Measurements from ENCODE around the gene SAP130. TPM values are rescaled to one million over a fixed set of nuclear protein-coding genes. Genes with fewer than 3 reads are reported as not detected.

Gene SAP130
- total and polyA plus RNA-seq, 4 donors, result 3.3 to 5.3 (median 4.5) TPM

DNA sequence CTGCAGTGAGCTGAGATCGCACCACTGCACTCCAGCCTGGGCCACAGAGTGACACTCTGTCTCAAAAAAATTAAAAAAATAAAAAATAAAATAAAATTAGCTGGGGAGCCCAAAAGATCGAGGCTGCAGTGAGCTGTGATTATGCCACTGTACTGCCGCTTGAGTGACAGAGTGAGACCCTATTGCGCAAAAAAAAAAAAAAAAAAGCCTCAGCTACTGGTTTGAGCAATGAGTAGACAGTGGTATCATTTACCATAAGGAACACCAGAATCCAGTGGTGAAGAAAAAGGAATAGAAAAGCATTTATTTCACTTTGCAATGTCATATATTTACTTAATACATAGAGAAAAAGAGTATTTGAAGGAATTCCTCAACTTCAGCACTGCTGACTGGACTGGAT lies 3.0 kb downstream of the SAP130 start:
- Histone ChIP-seq H3K9ac (ENCODE audit: low read depth in 1 of 2, low read length in 2 of 2) (no peak overlapping the region), H3K36me3 (ENCODE audit: control insufficient read depth in 4 of 4, insufficient read depth in 3 of 4, low read depth in 1 of 4, low read length in 3 of 4) (peaks cover 0 to 7% (median 0%) of the 10 kb centered on the region in 4 donors), H3K4me3 (ENCODE audit: low read depth in 1 of 3, low read length in 3 of 3) (no peak overlapping the region), H3K27me3 (ENCODE audit: control insufficient read depth in 4 of 4, insufficient read depth in 4 of 4, low read length in 3 of 4) (no peaks in the 10 kb centered on the region), H3K27ac (ENCODE audit: low read depth in 1 of 2, low read length in 2 of 2) (no peak overlapping the region), H3K4me1 (ENCODE audit: control insufficient read depth in 4 of 4, insufficient read depth in 4 of 4, low read length in 3 of 4) (peaks cover 1 to 17% (median 10%) of the 10 kb centered on the region in 4 donors), H3K9me3 (ENCODE audit: control insufficient read depth in 4 of 4, low read length in 3 of 4) (no peaks in the 10 kb centered on the region)
- DNase-seq (ENCODE audit: low spot score), result no peak
- TF ChIP-seq, protein P1, sequence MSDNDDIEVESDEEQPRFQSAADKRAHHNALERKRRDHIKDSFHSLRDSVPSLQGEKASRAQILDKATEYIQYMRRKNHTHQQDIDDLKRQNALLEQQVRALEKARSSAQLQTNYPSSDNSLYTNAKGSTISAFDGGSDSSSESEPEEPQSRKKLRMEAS (IDR thresholded peaks at IDR 0.05), result no peak
- TF ChIP-seq REST (IDR thresholded peaks at IDR 0.05) (no peak), FOXA2 (IDR thresholded peaks at IDR 0.05) (no peak), JUND (IDR thresholded peaks at IDR 0.05) (no peak), GABPA (IDR thresholded peaks at IDR 0.05 in 1 of 2, conservative IDR thresholded peaks at IDR 0.05 in 1 of 2) (no peak), NR2F2 (IDR thresholded peaks at IDR 0.05) (no peak), RAD21 (IDR thresholded peaks at IDR 0.05) (no peak), FOXA1 (IDR thresholded peaks at IDR 0.05) (no peak), ZBTB33 (IDR thresholded peaks at IDR 0.05) (no peak), SP1 (IDR thresholded peaks at IDR 0.05) (no peak), HNF4G (IDR thresholded peaks at IDR 0.05) (no peak), TAF1 (conservative IDR thresholded peaks at IDR 0.05) (no peak), RXRA (IDR thresholded peaks at IDR 0.05) (no peak), YY1 (IDR thresholded peaks at IDR 0.05) (no peak), ATF3 (IDR thresholded peaks at IDR 0.05) (no peak)
- TF ChIP-seq, protein P2, sequence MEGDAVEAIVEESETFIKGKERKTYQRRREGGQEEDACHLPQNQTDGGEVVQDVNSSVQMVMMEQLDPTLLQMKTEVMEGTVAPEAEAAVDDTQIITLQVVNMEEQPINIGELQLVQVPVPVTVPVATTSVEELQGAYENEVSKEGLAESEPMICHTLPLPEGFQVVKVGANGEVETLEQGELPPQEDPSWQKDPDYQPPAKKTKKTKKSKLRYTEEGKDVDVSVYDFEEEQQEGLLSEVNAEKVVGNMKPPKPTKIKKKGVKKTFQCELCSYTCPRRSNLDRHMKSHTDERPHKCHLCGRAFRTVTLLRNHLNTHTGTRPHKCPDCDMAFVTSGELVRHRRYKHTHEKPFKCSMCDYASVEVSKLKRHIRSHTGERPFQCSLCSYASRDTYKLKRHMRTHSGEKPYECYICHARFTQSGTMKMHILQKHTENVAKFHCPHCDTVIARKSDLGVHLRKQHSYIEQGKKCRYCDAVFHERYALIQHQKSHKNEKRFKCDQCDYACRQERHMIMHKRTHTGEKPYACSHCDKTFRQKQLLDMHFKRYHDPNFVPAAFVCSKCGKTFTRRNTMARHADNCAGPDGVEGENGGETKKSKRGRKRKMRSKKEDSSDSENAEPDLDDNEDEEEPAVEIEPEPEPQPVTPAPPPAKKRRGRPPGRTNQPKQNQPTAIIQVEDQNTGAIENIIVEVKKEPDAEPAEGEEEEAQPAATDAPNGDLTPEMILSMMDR (IDR thresholded peaks at IDR 0.05; ENCODE audit: low read depth, low read length, missing input control), result no peak
- WGBS, result 96% methylated on average over 4 of the region's 4 CpGs

GRCh38 chr2:128017561-128017960 lies 10.3 kb downstream of the SAP130 start:
- WGBS, result 98% methylated on average over 8 of the region's 8 CpGs
- Histone ChIP-seq H3K9me3 (ENCODE audit: control insufficient read depth in 4 of 4, low read length in 3 of 4) (no peaks in the 10 kb centered on the region), H3K27ac (ENCODE audit: low read depth in 1 of 2, low read length in 2 of 2) (no peak overlapping the region), H3K27me3 (ENCODE audit: control insufficient read depth in 4 of 4, insufficient read depth in 4 of 4, low read length in 3 of 4) (no peaks in the 10 kb centered on the region), H3K36me3 (ENCODE audit: control insufficient read depth in 4 of 4, insufficient read depth in 3 of 4, low read depth in 1 of 4, low read length in 3 of 4) (peaks cover 6 to 45% (median 38%) of the 10 kb centered on the region in 4 donors), H3K9ac (ENCODE audit: low read depth in 1 of 2, low read length in 2 of 2) (no peak overlapping the region), H3K4me1 (ENCODE audit: control insufficient read depth in 4 of 4, insufficient read depth in 4 of 4, low read length in 3 of 4) (no peaks in the 10 kb centered on the region), H3K4me3 (ENCODE audit: low read depth in 1 of 3, low read length in 3 of 3) (no peak overlapping the region)
- no peak for DNase-seq (ENCODE audit: low spot score)
- TF ChIP-seq, protein P2 (IDR thresholded peaks at IDR 0.05; ENCODE audit: low read depth, low read length, missing input control), result no peak
- TF ChIP-seq GABPA (IDR thresholded peaks at IDR 0.05 in 1 of 2, conservative IDR thresholded peaks at IDR 0.05 in 1 of 2), result no peak
- TF ChIP-seq FOXA1 (IDR thresholded peaks at IDR 0.05), result no peak
- TF ChIP-seq HNF4A (conservative IDR thresholded peaks at IDR 0.05), result no peak
- no peak for TF ChIP-seq TAF1 (conservative IDR thresholded peaks at IDR 0.05)
